ENCODE measurements around the gene SLC1A1.

SLC1A1 gene

GRCh38 chr9:4489919-4490704, at the start of gene SLC1A1:
TSS of gene SLC1A1 (plus strand) at chr9:4490468. CDS start at chr9:4490680, 212 bp downstream.
- no peaks in the 10 kb centered on the region for H3K27me3 ChIP-seq
- H3K4me1 ChIP-seq, result peaks cover 0 to 12% (median 9%) of the 10 kb centered on the region in 4 donors
- no peaks in the 10 kb centered on the region for H3K9me3 ChIP-seq
- H3K4me3 ChIP-seq, result peak within 1 kb of the TSS; percentile 71 to 80
- no peaks in the 10 kb centered on the region for H3K36me3 ChIP-seq
- TF ChIP-seq, protein P1, sequence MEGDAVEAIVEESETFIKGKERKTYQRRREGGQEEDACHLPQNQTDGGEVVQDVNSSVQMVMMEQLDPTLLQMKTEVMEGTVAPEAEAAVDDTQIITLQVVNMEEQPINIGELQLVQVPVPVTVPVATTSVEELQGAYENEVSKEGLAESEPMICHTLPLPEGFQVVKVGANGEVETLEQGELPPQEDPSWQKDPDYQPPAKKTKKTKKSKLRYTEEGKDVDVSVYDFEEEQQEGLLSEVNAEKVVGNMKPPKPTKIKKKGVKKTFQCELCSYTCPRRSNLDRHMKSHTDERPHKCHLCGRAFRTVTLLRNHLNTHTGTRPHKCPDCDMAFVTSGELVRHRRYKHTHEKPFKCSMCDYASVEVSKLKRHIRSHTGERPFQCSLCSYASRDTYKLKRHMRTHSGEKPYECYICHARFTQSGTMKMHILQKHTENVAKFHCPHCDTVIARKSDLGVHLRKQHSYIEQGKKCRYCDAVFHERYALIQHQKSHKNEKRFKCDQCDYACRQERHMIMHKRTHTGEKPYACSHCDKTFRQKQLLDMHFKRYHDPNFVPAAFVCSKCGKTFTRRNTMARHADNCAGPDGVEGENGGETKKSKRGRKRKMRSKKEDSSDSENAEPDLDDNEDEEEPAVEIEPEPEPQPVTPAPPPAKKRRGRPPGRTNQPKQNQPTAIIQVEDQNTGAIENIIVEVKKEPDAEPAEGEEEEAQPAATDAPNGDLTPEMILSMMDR (IDR thresholded peaks at IDR 0.05), result no peak
- H3K27ac ChIP-seq, result peak within 1 kb of the TSS; percentile 69 to 84
- peak; percentile 64 to 93 for DNase-seq
- intact Hi-C loops (cut with DNase I; ENCODE audit: low total_unique reads), result no loop called here

DNA sequence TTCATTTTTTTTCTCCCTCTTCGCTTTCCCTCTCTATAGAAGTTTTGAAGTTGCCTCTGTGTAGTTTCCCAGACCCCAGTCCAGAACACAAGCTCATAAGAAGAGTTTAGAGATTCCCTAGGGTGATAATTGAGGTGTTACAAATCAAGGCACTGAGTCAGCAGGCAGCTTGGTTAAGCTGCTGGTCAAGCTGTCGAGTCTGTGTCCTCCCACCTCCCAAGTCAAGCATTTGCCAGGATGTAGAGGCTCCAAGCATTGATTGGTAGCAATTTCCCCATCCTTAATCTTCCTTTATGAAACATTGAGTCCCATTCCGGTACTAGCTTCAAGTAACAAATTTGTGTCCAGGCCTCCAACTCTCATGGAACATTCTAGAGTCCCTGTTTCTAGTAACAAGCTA, 47.5 kb upstream of the SLC1A1 start:
- H3K27ac ChIP-seq, result no peak overlapping the region
- H3K4me3 ChIP-seq, result no peak overlapping the region
- intact Hi-C loops (cut with DNase I; ENCODE audit: low total_unique reads), result no loop called here
- no peaks in the 10 kb centered on the region for H3K4me1 ChIP-seq
- no peak for DNase-seq
- H3K9me3 ChIP-seq, result no peaks in the 10 kb centered on the region
- no peaks in the 10 kb centered on the region for H3K36me3 ChIP-seq
- TF ChIP-seq, protein P1 (IDR thresholded peaks at IDR 0.05), result no peak
- no peaks in the 10 kb centered on the region for H3K27me3 ChIP-seq

- intact Hi-C loops (cut with DNase I; ENCODE audit: low total_unique reads), result no loop called here
- no peak for DNase-seq
- no peak overlapping the region for H3K4me3 ChIP-seq
- H3K36me3 ChIP-seq, result no peaks in the 10 kb centered on the region
- no peak overlapping the region for H3K27ac ChIP-seq
- TF ChIP-seq, protein P1 (IDR thresholded peaks at IDR 0.05), result no peak
- no peaks in the 10 kb centered on the region for H3K27me3 ChIP-seq
- H3K4me1 ChIP-seq, result no peaks in the 10 kb centered on the region
- H3K9me3 ChIP-seq, result no peaks in the 10 kb centered on the region
Observed at GRCh38 chr9:4443439-4443838, 46.8 kb upstream of the SLC1A1 start.

- no peak for DNase-seq
- intact Hi-C loops (cut with DNase I; ENCODE audit: low total_unique reads), result no loop called here
- H3K4me1 ChIP-seq, result no peaks in the 10 kb centered on the region
- H3K27me3 ChIP-seq, result no peaks in the 10 kb centered on the region
- TF ChIP-seq, protein P1 (IDR thresholded peaks at IDR 0.05), result no peak
- no peaks in the 10 kb centered on the region for H3K36me3 ChIP-seq
- no peaks in the 10 kb centered on the region for H3K9me3 ChIP-seq
- H3K27ac ChIP-seq, result no peak overlapping the region
- no peak overlapping the region for H3K4me3 ChIP-seq
Observed at GRCh38 chr9:4461437-4461836, 28.8 kb upstream of the SLC1A1 start.

- TF ChIP-seq, protein P1 (IDR thresholded peaks at IDR 0.05), result no peak
- no peaks in the 10 kb centered on the region for H3K27me3 ChIP-seq
- DNase-seq, result no peak
- no peak overlapping the region for H3K4me3 ChIP-seq
- H3K36me3 ChIP-seq, result no peaks in the 10 kb centered on the region
- H3K9me3 ChIP-seq, result no peaks in the 10 kb centered on the region
- H3K27ac ChIP-seq, result no peak overlapping the region
- H3K4me1 ChIP-seq, result no peaks in the 10 kb centered on the region
- intact Hi-C loops (cut with DNase I; ENCODE audit: low total_unique reads), result no loop called here
Observed at GRCh38 chr9:4463824-4464223, 26.4 kb upstream of the SLC1A1 start.
